GM13977 (cell line): Measurements from ENCODE around the gene PROM2.

Source experiments
- DNase-seq: peaks from one replicate; pipeline ENCODE4 v3.0.0; 2012; ENCODE audit warnings: low spot score
- in situ Hi-C: fragments of 300-500 bp; cut with MboI; formaldehyde crosslinking; loops from one replicate; pipeline ENCODE4 v1.12.0; 2022; ENCODE audit warnings: low sequenced_read_pairs, low pct_unique_long_range_greater_than_20kb, mixed read lengths, inconsistent platforms; ENCODE audit not compliant: unreplicated experiment
- TF ChIP-seq, protein P1 (sequence below): IDR thresholded peaks from 2 replicates; pipeline ENCODE4 v1.5.1; 2012; ENCODE audit warnings: mild to moderate bottlenecking, control low read depth; ENCODE audit not compliant: insufficient read depth; ENCODE audit errors: extremely low read depth, missing control alignments

Gene PROM2

DNA sequence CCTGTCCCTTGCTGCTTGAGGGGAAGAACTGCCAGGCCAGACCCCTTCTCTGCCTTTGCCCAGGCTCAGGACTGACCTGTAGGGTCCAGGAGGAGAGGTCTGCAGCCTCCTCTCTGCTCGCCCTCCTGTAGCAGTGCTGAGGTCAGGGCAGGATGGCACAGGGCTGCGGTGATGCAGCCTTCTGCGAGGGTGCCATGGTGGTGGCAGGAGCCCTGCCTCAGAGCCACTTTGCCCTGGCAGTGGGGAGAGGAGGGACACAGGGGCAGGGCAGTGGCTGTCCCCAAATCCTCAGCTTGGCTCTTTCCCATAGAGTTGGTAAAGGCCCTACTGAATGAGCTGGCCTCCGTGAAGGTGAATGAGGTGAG lies 884 bp downstream of the PROM2 start:
- in situ Hi-C loops, result no loop called here
- no peak for DNase-seq
- TF ChIP-seq, protein P1, sequence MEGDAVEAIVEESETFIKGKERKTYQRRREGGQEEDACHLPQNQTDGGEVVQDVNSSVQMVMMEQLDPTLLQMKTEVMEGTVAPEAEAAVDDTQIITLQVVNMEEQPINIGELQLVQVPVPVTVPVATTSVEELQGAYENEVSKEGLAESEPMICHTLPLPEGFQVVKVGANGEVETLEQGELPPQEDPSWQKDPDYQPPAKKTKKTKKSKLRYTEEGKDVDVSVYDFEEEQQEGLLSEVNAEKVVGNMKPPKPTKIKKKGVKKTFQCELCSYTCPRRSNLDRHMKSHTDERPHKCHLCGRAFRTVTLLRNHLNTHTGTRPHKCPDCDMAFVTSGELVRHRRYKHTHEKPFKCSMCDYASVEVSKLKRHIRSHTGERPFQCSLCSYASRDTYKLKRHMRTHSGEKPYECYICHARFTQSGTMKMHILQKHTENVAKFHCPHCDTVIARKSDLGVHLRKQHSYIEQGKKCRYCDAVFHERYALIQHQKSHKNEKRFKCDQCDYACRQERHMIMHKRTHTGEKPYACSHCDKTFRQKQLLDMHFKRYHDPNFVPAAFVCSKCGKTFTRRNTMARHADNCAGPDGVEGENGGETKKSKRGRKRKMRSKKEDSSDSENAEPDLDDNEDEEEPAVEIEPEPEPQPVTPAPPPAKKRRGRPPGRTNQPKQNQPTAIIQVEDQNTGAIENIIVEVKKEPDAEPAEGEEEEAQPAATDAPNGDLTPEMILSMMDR, result no peak

DNA sequence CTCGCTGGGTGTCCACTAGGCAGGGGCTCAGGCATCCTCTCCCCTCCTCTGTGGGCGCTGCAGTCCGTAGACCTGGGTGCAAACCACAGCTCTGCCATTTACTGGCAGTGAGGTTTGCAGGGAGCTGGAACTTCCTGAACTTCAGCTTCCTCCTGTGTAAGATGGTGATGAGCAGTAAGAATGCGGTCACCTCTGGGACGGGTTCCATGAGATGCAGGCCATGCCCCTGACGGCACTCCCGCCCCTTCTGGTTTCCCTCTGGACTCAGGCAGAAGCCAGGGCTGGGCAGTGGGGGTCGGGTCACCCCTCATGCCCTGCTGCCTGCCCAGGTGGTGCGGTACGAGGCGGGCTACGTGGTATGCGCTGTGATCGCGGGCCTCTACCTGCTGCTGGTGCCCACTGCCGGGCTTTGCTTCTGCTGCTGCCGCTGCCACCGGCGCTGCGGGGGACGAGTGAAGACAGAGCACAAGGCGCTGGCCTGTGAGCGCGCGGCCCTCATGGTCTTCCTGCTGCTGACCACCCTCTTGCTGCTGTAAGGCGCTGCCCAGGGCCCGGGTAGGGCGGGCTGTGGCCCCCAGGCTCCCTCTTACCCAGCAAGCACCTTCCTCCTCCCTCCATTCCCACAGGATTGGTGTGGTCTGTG lies 1.5 kb downstream of the PROM2 start:
- DNase-seq, result no peak
- TF ChIP-seq, protein P1, result no peak
- in situ Hi-C loops, result no loop called here

DNA sequence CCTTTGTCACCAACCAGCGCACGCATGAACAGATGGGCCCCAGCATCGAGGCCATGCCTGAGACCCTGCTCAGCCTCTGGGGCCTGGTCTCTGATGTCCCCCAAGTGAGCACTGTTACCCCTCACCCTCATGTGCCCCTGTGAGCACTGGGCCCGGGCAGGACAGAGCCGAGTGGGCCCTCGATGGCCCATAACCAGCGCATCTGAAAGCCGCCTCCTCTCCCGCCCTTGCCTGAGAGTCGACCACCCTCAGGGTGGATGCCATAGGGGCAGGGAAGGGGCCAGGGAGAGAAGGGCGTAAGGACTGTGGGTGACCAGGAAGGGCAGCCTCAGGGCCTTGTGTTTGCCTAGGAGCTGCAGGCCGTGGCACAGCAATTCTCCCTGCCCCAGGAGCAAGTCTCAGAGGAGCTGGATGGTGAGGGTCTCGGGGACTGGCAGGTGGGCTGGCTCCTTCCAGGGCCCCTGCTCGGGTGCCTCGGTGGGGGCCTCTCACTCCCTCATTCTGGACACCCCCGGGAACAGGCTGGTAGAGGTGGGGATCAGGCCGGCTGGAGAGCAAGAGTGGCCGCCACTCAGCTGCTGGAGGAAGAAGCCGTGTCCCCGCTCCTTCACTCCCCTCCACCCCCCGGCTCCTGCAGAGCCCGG lies 2.1 kb downstream of the PROM2 start:
- TF ChIP-seq, protein P1, result no peak

DNA sequence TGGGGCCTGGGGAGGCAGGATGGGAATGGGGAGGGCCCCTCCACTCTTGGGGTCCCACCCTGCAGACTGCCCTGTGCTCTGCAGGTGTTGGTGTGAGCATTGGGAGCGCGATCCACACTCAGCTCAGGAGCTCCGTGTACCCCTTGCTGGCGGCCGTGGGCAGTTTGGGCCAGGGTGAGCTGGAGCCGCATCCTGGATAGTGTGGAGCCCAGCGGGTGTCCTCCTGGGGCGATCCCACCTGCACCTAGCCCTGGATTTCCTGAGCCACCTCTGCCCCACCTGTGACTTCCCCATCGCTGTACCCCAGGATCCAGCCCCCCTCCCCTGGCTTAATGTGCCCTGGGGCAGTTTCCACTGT lies 2.6 kb downstream of the PROM2 start:
- in situ Hi-C loops, result no loop called here
- DNase-seq, result no peak
- TF ChIP-seq, protein P1, result no peak

More for the DNA sequence above, 2.1 kb downstream of the PROM2 start:
- in situ Hi-C loops, result no loop called here
- DNase-seq, result no peak

DNA sequence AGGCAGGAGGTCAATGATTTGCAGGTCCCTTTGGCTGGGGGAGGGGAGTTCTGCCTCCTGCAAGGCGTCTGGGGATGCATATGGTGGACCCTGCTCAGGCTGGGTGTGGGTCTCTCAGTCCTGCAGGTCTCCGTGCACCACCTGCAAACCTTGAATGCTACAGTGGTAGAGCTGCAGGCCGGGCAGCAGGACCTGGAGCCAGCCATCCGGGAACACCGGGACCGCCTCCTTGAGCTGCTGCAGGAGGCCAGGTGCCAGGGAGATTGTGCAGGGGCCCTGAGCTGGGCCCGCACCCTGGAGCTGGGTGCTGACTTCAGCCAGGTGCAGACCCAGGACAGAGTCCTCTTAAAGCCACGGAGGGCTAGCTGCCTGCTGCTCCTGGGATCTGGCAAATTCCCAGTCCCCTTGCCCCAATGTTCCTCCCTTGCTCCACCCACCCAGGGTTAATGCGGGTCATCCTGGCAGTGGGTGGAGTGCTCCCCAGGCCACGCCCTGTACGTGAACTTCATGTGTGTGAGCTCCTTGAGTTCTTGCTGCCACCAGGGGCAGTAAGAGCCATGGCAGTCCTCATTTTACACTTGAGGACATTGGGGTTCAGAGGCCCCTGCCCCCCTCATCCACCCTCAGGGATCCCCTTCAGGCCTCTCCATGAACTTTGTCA lies 3.1 kb downstream of the PROM2 start:
- in situ Hi-C loops, result no loop called here
- TF ChIP-seq, protein P1, result no peak
- DNase-seq, result no peak

DNA sequence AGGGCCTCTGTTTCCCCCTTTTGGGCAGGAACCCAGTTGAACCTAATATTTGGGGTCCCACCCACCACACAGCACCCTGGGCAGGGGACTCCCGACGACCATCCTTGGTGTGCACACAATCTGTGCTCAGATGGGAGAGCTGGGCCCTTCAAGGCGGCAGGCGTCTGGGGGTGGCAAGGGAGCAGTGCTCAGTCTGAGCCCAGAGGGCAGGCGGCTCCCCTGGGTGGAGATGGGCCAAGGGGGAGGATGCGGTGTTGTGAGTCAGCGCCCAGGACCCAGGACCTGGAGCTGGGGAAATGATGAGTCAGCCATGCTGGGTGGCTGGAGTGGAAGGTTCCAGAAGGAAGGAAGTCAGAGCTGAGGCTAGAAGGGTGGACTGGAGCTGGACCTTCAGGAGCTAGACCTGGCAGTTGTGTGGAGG lies 3.8 kb downstream of the PROM2 start:
- in situ Hi-C loops, result no loop called here
- no peak for DNase-seq
- TF ChIP-seq, protein P1, result no peak
